ENCODE data around the gene OSBPL2.

Gene OSBPL2

GRCh38 chr20:62262064-62262463, 23.7 kb downstream of the OSBPL2 start:
- DNase-seq: no peak

- no peak for DNase-seq
Observed at GRCh38 chr20:62263396-62263795, 25.1 kb downstream of the OSBPL2 start.

GRCh38 chr20:62265365-62265764, 27.0 kb downstream of the OSBPL2 start:
- DNase-seq: no peak

- no peak for DNase-seq
Observed at GRCh38 chr20:62266340-62266739, 28.0 kb downstream of the OSBPL2 start.

- no peak for DNase-seq
Observed at GRCh38 chr20:62266851-62267250, 28.5 kb downstream of the OSBPL2 start.

GRCh38 chr20:62267543-62267942, 29.2 kb downstream of the OSBPL2 start:
- DNase-seq: no peak

GRCh38 chr20:62268228-62268900, 30.0 kb downstream of the OSBPL2 start:
- DNase-seq: no peak

- no peak for DNase-seq
Observed at GRCh38 chr20:62269378-62269777, 31.1 kb downstream of the OSBPL2 start.

- DNase-seq: no peak
Observed at GRCh38 chr20:62269871-62270270, 31.6 kb downstream of the OSBPL2 start.

- DNase-seq: no peak
Observed at GRCh38 chr20:62272200-62272599, 33.9 kb downstream of the OSBPL2 start.

- DNase-seq: no peak
Observed at GRCh38 chr20:62273416-62273815, 35.1 kb downstream of the OSBPL2 start.

GRCh38 chr20:62274332-62274950, 36.1 kb downstream of the OSBPL2 start:
- no peak for DNase-seq

- DNase-seq: no peak
Observed at GRCh38 chr20:62275219-62275618, 36.9 kb downstream of the OSBPL2 start.

GRCh38 chr20:62276439-62276838, 38.1 kb downstream of the OSBPL2 start:
- no peak for DNase-seq

- DNase-seq: no peak
Observed at GRCh38 chr20:62277253-62277652, 38.9 kb downstream of the OSBPL2 start.

GRCh38 chr20:62280303-62280702, 42.0 kb downstream of the OSBPL2 start:
- no peak for DNase-seq

- no peak for DNase-seq
Observed at GRCh38 chr20:62281161-62281933, 43.0 kb downstream of the OSBPL2 start.

GRCh38 chr20:62282103-62282502, 43.8 kb downstream of the OSBPL2 start:
- DNase-seq: no peak

- DNase-seq: no peak
Observed at GRCh38 chr20:62282877-62283503, 44.7 kb downstream of the OSBPL2 start.

GRCh38 chr20:62284448-62284847, 46.1 kb downstream of the OSBPL2 start:
- no peak for DNase-seq

- DNase-seq: no peak
Observed at GRCh38 chr20:62285151-62285550, 46.8 kb downstream of the OSBPL2 start.

GRCh38 chr20:62285722-62286121, 47.4 kb downstream of the OSBPL2 start:
- DNase-seq: no peak

GRCh38 chr20:62286493-62287064, 48.3 kb downstream of the OSBPL2 start:
- DNase-seq: no peak

Data from AML-193 (cell line).